ENCODE data around the gene CPNE7.

The CPNE7 gene

GRCh38 chr16:89636663-89637062 is 61.1 kb downstream of the CPNE7 start:
- POLR2A ChIA-PET: no interaction called here
- CTCF ChIA-PET: interaction anchor here (1.6 kb wide), 1 partner anchor 61 kb away, joined by 5 read pairs; the partner anchor contains the start of gene CPNE7

GRCh38 chr16:89637379-89637778 is 61.8 kb downstream of the CPNE7 start:
- TF ChIP-seq CTCF (IDR thresholded peaks at IDR 0.05; ENCODE audit: insufficient read depth, low read length, missing control alignments): no peak
- ChIA-PET CTCF (interaction anchor here (0.7 to 1.6 kb wide), 2 partner anchors 16 to 62 kb away, joined by 3 to 5 read pairs; partner anchors contain the start of gene CPNE7), POLR2A (no interaction called here)
- DNase-seq (ENCODE audit: low read depth, low spot score): no peak
- H3K4me3 ChIP-seq (ENCODE audit: low read depth, low read length): no peak overlapping the region

More at GRCh38 chr16:89636663-89637062, 61.1 kb downstream of the CPNE7 start:
- DNase-seq (ENCODE audit: low read depth, low spot score): no peak
- H3K4me3 ChIP-seq (ENCODE audit: low read depth, low read length): no peak overlapping the region
- TF ChIP-seq CTCF (IDR thresholded peaks at IDR 0.05; ENCODE audit: insufficient read depth, low read length, missing control alignments): no peak

- no peak for DNase-seq (ENCODE audit: low read depth, low spot score)
- ChIA-PET CTCF (interaction anchor here (1.6 kb wide), 1 partner anchor 63 kb away, joined by 5 read pairs; the partner anchor contains the start of gene CPNE7), POLR2A (no interaction called here)
- no peak for TF ChIP-seq CTCF (IDR thresholded peaks at IDR 0.05; ENCODE audit: insufficient read depth, low read length, missing control alignments)
- no peak overlapping the region for H3K4me3 ChIP-seq (ENCODE audit: low read depth, low read length)
These were observed 62.9 kb downstream of the CPNE7 start for GRCh38 chr16:89638455-89638854.

- no peak for TF ChIP-seq CTCF (IDR thresholded peaks at IDR 0.05; ENCODE audit: insufficient read depth, low read length, missing control alignments)
- no peak for DNase-seq (ENCODE audit: low read depth, low spot score)
- CTCF ChIA-PET: interaction anchor here (0.7 to 3.6 kb wide), 5 partner anchors 16 to 81 kb away, joined by 3 to 34 read pairs (median 3); partner anchors contain the start of gene CPNE7
- H3K4me3 ChIP-seq (ENCODE audit: low read depth, low read length): no peak overlapping the region
- POLR2A ChIA-PET: interaction anchor here (1.1 kb wide), 1 partner anchor 75 kb away, joined by 4 read pairs; no protein-coding TSS in a partner anchor
These were observed 63.8 kb downstream of the CPNE7 start for GRCh38 chr16:89639385-89639784.

- ChIA-PET POLR2A (interaction anchor here (0.7 to 0.9 kb wide), 2 partner anchors 59 to 67 kb away, joined by 3 read pairs; no protein-coding TSS in a partner anchor), CTCF (interaction anchor here (0.7 to 3.8 kb wide), 32 partner anchors 8 to 449 kb away, joined by 3 to 34 read pairs (median 4); partner anchors contain the start of genes CPNE7 and DPEP1)
- TF ChIP-seq CTCF (IDR thresholded peaks at IDR 0.05; ENCODE audit: insufficient read depth, low read length, missing control alignments): no peak
- no peak overlapping the region for H3K4me3 ChIP-seq (ENCODE audit: low read depth, low read length)
- no peak for DNase-seq (ENCODE audit: low read depth, low spot score)
These were observed 66.0 kb downstream of the CPNE7 start for GRCh38 chr16:89641458-89642119.

GRCh38 chr16:89642574-89642973 is 67.0 kb downstream of the CPNE7 start:
- CTCF ChIA-PET: interaction anchor here (0.7 to 3.8 kb wide), 16 partner anchors 9 to 450 kb away, joined by 3 to 34 read pairs (median 4); partner anchors contain the start of gene CPNE7
- POLR2A ChIA-PET: interaction anchor here (0.9 kb wide), 1 partner anchor 40 kb away, joined by 3 read pairs; no protein-coding TSS in a partner anchor
- DNase-seq (ENCODE audit: low read depth, low spot score): no peak
- TF ChIP-seq CTCF (IDR thresholded peaks at IDR 0.05; ENCODE audit: insufficient read depth, low read length, missing control alignments): no peak
- H3K4me3 ChIP-seq (ENCODE audit: low read depth, low read length): no peak overlapping the region
